Measurements from ENCODE around the gene TRIM6. TPM values are rescaled to one million over a fixed set of nuclear protein-coding genes. Genes with fewer than 3 reads are reported as not detected.
"Not testable (repeated sequence)": the region's sequence is repeated elsewhere in the genome, so short reads cannot be mapped to it uniquely, and the experiment has no call there.

The TRIM6 gene
- total RNA-seq, 6 experiments from 2014 or later = 4.0 to 9.0 (median 6.6) TPM

DNA sequence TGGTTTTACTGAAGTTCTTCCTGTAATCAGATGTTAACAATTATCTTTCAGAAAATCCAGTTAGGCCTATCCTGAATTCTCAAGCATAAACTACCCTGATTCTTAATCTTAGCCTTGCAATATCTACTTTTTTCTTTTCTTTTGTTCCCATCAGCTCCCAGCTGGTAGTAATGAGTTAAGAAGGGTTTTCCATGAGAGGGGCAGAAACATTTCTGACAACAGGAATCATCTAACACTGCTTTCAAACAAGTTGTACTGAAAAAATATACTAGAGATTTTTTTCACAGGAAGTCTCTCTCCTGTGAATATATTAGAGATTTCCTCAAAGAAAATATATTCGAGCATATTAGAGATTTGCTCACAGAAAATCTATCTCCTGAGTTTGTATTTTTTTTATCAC, 3.3 kb upstream of the TRIM6 start:
- TF ChIP-seq, protein P1, sequence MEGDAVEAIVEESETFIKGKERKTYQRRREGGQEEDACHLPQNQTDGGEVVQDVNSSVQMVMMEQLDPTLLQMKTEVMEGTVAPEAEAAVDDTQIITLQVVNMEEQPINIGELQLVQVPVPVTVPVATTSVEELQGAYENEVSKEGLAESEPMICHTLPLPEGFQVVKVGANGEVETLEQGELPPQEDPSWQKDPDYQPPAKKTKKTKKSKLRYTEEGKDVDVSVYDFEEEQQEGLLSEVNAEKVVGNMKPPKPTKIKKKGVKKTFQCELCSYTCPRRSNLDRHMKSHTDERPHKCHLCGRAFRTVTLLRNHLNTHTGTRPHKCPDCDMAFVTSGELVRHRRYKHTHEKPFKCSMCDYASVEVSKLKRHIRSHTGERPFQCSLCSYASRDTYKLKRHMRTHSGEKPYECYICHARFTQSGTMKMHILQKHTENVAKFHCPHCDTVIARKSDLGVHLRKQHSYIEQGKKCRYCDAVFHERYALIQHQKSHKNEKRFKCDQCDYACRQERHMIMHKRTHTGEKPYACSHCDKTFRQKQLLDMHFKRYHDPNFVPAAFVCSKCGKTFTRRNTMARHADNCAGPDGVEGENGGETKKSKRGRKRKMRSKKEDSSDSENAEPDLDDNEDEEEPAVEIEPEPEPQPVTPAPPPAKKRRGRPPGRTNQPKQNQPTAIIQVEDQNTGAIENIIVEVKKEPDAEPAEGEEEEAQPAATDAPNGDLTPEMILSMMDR (IDR thresholded peaks at IDR 0.05) = no peak
- no peak for DNase-seq
- H3K4me1 Mint-ChIP-seq (ENCODE audit: low read depth) = peaks cover 28% of the 10 kb centered on the region
- H3K27me3 Mint-ChIP-seq (ENCODE audit: insufficient read depth) = peaks cover 3% of the 10 kb centered on the region
- H3K9me3 Mint-ChIP-seq = no peaks in the 10 kb centered on the region
- peak overlapping the region; percentile 31; the same call in 1 of the 2 replicates for H3K27ac Mint-ChIP-seq
- H3K36me3 Mint-ChIP-seq (ENCODE audit: low read depth) = peaks cover 9% of the 10 kb centered on the region
- no peak overlapping the region for H3K4me3 Mint-ChIP-seq

DNA sequence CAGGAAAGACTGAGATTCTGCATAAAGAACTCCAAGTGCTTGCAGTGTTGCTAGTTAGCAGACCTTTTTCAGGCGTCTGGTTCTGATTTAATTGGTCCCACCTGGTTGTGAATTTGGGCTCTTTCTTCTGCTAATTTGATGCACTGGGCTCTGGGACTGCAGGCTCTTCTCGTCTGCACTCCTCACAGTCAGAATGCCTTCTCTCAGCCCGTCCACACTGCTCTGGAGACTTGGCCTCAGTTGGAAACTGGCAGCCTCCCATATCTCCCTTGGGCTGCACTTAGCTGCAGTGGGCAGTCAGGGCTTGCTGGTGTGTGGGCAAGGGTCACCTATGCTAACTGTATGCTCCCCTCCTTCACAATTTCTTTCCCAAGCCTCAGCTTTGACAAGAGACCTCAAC, 1.5 kb downstream of the TRIM6 start:
- peaks cover 3% of the 10 kb centered on the region for H3K27me3 Mint-ChIP-seq (ENCODE audit: insufficient read depth)
- TF ChIP-seq, protein P1 (IDR thresholded peaks at IDR 0.05) = no peak
- peaks cover 47% of the 10 kb centered on the region for H3K4me1 Mint-ChIP-seq (ENCODE audit: low read depth)
- peak overlapping the region; percentile 93 for H3K4me3 Mint-ChIP-seq
- H3K36me3 Mint-ChIP-seq (ENCODE audit: low read depth) = no peaks in the 10 kb centered on the region
- DNase-seq = no peak
- peak overlapping the region; percentile 30 for H3K27ac Mint-ChIP-seq
- no peaks in the 10 kb centered on the region for H3K9me3 Mint-ChIP-seq

DNA sequence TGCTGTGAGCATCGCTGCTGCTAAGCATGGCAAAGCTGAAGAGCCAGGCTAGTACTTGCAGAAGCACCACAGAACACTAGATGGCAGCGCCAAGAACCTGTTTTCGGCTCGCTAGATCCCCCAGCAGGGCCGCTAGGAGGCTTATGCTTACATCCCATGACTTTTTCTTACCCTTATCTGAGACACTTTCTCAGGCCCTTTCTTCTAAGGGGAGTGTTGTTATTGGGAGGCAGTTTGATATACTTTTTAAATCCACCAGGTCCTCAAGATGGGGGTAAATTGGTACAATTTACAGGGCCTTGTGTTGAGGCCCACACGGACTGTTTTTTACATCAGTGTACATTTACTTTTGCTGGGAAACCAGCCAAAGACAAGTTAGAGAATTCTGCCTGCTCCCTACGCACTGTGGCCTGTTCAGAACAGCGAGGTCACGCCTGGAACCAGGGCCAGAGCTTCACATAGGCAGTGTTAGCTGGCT, 4.0 kb downstream of the TRIM6 start:
- H3K4me3 Mint-ChIP-seq = no peak overlapping the region
- no peaks in the 10 kb centered on the region for H3K36me3 Mint-ChIP-seq (ENCODE audit: low read depth)
- no peaks in the 10 kb centered on the region for H3K9me3 Mint-ChIP-seq
- peaks cover 3% of the 10 kb centered on the region for H3K27me3 Mint-ChIP-seq (ENCODE audit: insufficient read depth)
- TF ChIP-seq, protein P1 (IDR thresholded peaks at IDR 0.05) = peak; percentile 75
- H3K27ac Mint-ChIP-seq = no peak overlapping the region
- H3K4me1 Mint-ChIP-seq (ENCODE audit: low read depth) = peaks cover 67% of the 10 kb centered on the region
- DNase-seq = peak; percentile 25

DNA sequence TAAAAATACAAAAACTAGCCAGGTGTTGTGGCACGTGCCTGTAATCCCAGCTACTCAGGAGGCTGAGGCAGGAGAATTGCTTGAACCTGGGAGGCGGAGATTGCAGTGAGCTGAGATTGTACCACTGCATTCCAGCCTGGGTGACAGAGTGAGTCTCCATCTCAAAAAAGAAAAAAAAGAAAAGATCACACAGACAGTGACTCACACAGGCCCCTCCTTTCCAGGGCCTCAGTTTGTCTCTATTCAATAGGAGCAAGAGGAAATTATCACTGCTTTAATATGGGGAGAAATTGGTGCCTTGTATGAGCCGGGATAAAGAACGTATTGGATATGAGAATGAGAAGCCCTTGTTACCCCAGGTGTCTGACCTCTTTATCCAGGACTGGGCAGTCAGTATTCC, 6.4 kb downstream of the TRIM6 start:
- not testable (repeated sequence) for H3K9me3 Mint-ChIP-seq; H3K4me3 Mint-ChIP-seq; H3K36me3 Mint-ChIP-seq (ENCODE audit: low read depth); H3K27me3 Mint-ChIP-seq (ENCODE audit: insufficient read depth)
- peak; percentile 15 for DNase-seq
- Mint-ChIP-seq H3K4me1 (ENCODE audit: low read depth) (peaks cover 62% of the 10 kb centered on the region), H3K27ac (peak overlapping the region; percentile 7; the same call in 1 of the 2 replicates)

DNA sequence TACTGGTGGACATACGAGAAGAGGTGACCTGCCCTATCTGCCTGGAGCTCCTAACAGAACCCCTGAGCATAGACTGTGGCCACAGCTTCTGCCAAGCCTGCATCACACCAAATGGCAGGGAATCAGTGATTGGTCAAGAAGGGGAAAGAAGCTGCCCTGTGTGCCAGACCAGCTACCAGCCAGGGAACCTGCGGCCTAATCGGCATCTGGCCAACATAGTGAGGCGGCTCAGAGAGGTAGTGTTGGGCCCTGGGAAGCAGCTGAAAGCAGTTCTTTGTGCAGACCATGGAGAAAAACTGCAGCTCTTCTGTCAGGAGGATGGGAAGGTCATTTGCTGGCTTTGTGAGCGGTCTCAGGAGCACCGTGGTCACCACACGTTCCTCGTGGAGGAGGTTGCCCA, 6.9 kb downstream of the TRIM6 start:
- Mint-ChIP-seq H3K4me1 (ENCODE audit: low read depth) (peaks cover 57% of the 10 kb centered on the region), H3K27me3 (ENCODE audit: insufficient read depth) (no peaks in the 10 kb centered on the region; the same call in 1 of the 2 replicates), H3K9me3 (no peaks in the 10 kb centered on the region), H3K36me3 (ENCODE audit: low read depth) (no peaks in the 10 kb centered on the region), H3K27ac (peak overlapping the region; percentile 7; the same call in 1 of the 2 replicates), H3K4me3 (no peak overlapping the region)
- TF ChIP-seq, protein P1 (IDR thresholded peaks at IDR 0.05) = no peak
- no peak for DNase-seq

DNA sequence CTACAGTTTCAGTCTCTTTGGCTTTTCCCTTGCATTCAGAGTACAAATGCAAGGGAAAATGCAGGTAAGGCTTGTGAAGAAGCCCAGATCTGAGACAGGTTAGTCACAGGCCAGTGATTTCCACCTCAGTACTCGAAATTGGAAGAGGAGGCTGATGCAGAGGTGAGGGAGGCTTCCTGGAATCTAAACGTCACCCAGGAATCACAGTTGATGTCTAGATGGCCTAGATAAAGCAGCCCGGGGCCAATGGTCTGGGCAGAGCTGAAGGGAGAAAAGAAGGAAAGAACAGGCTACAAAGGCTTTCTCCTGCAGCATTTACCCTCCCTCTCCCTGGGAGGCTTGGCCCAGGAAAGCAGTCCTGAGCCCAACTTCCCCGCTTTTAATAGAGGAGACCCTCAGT, 8.5 kb downstream of the TRIM6 start:
- H3K36me3 Mint-ChIP-seq (ENCODE audit: low read depth) = no peaks in the 10 kb centered on the region
- peak overlapping the region; percentile 22; the same call in 1 of the 2 replicates for H3K4me3 Mint-ChIP-seq
- TF ChIP-seq, protein P1 (IDR thresholded peaks at IDR 0.05) = no peak
- peaks cover 48% of the 10 kb centered on the region for H3K4me1 Mint-ChIP-seq (ENCODE audit: low read depth)
- no peaks in the 10 kb centered on the region; the same call in 1 of the 2 replicates for H3K27me3 Mint-ChIP-seq (ENCODE audit: insufficient read depth)
- H3K9me3 Mint-ChIP-seq = no peaks in the 10 kb centered on the region
- H3K27ac Mint-ChIP-seq = peak overlapping the region; percentile 85
- peak; percentile 38 for DNase-seq

Measured in HFFc6 (cell line).